H1 (cell line): ENCODE results near the gene CHCHD6. TPM values are rescaled to one million over a fixed set of nuclear protein-coding genes. Genes with fewer than 3 reads are reported as not detected.

ENCODE experiments used
- CTCF ChIA-PET: fragments of 300-600 bp; sonication (Branson Sonifier 250); formaldehyde crosslinking; loops from one replicate; lab custom pipeline; 2021; ENCODE audit not compliant: partially characterized antibody; lab: Charles Lee
- POLR2A ChIA-PET: fragments of 300-600 bp; sonication (Branson Sonifier 250); formaldehyde crosslinking; loops from one replicate; lab custom pipeline; 2021; ENCODE audit warnings: inconsistent platforms; ENCODE audit not compliant: partially characterized antibody; lab: Charles Lee
- DNase-seq, 2 experiments: peaks; one replicate each; pipeline versions ENCODE4 v3.0.0 to v3.0.0-alpha.2; 2010 to 2022; ENCODE audit warnings: low spot score in 2 of 2, low read depth in 1 of 2, mixed read lengths in 1 of 2
- FAIRE-seq: peaks from 2 replicates; lab custom pipeline; 2011; peaks lifted over from hg19 to GRCh38; lab: Jason Lieb, UNC
- H2AFZ ChIP-seq: 2 replicates; pipeline ENCODE4 v1.8.1; 2012; ENCODE audit warnings: low read length, inconsistent platforms
- H2AK5ac ChIP-seq: 2 replicates; pipeline ENCODE4 v1.6.1; 2013; ENCODE audit warnings: low read depth, low read length
- H2BK120ac ChIP-seq: replicated peaks from 2 replicates; pipeline ENCODE3; 2013; ENCODE audit warnings: low read depth, low read length, inconsistent platforms
- H2BK12ac ChIP-seq: 2 replicates; pipeline ENCODE4 v1.6.1; 2013; ENCODE audit warnings: low read depth, low read length
- H2BK15ac ChIP-seq: 2 replicates; pipeline ENCODE4 v1.6.1; 2013; ENCODE audit warnings: low read length
- H2BK20ac ChIP-seq: 2 replicates; pipeline ENCODE4 v1.6.1; 2013; ENCODE audit warnings: low read length
- H2BK5ac ChIP-seq: 2 replicates; pipeline ENCODE4 v1.6.1; 2013; ENCODE audit warnings: low read depth, low read length
- H3K14ac ChIP-seq: 2 replicates; pipeline ENCODE4 v1.6.1; 2013; ENCODE audit warnings: inconsistent platforms; ENCODE audit not compliant: insufficient read length
- H3K18ac ChIP-seq: 2 replicates; pipeline ENCODE4 v1.6.1; 2013; ENCODE audit warnings: low read length; ENCODE audit errors: extremely low read depth
- H3K23ac ChIP-seq: 2 replicates; pipeline ENCODE4 v1.6.1; 2013; ENCODE audit warnings: inconsistent platforms; ENCODE audit not compliant: insufficient read length
- H3K23me2 ChIP-seq: 2 replicates; pipeline ENCODE4 v1.6.1; 2013; ENCODE audit warnings: low read depth, low read length
- H3K27ac ChIP-seq: 2 replicates; pipeline ENCODE4 v1.6.1; 2011; ENCODE audit warnings: low read depth, low read length, inconsistent platforms
- H3K27me3 ChIP-seq, 4 experiments: replicated peaks in 1 of 4; 1 replicate in 1 of 4; 2 replicates in 3 of 4; pipeline versions ENCODE4 v1.6.1 to v1.8.1; 2011 to 2013; ENCODE audit warnings: low read length in 3 of 4, mild to moderate bottlenecking in 3 of 4, inconsistent platforms in 2 of 4, mixed read lengths in 2 of 4, moderate library complexity in 1 of 4; ENCODE audit not compliant: control insufficient read depth in 3 of 4, insufficient read depth in 3 of 4; ENCODE audit errors: extremely low read depth in 1 of 4
- H3K36me3 ChIP-seq, 4 experiments: 2 replicates each; pipeline versions ENCODE4 v1.6.1 to v1.8.1; 2011 to 2013; ENCODE audit warnings: mild to moderate bottlenecking in 4 of 4, low read length in 3 of 4, moderate library complexity in 2 of 4, control low read depth in 1 of 4, inconsistent platforms in 1 of 4; ENCODE audit not compliant: insufficient read depth in 4 of 4, control insufficient read depth in 2 of 4
- H3K4ac ChIP-seq: replicated peaks from 2 replicates; pipeline ENCODE3; 2013; ENCODE audit warnings: low read length, low read depth, mixed read lengths, inconsistent platforms; ENCODE audit not compliant: insufficient read length
- H3K4me1 ChIP-seq, 4 experiments: replicated peaks in 1 of 4; 1 replicate in 1 of 4; 2 replicates in 3 of 4; pipeline versions ENCODE4 v1.6.1 to v1.8.1; 2011 to 2013; ENCODE audit warnings: low read length in 3 of 4, inconsistent platforms in 2 of 4, mixed read lengths in 1 of 4; ENCODE audit not compliant: insufficient read depth in 4 of 4, control insufficient read depth in 3 of 4
- H3K4me2 ChIP-seq, 2 experiments: 2 replicates each; pipeline versions ENCODE4 v1.6.1 to v1.8.1; 2011 to 2013; ENCODE audit warnings: low read depth in 2 of 2, low read length in 2 of 2, control low read depth in 1 of 2, inconsistent platforms in 1 of 2, mild to moderate bottlenecking in 1 of 2; ENCODE audit not compliant: insufficient read depth in 1 of 2
- H3K4me3 ChIP-seq, 4 experiments: fragments of 200-600, 300-600 bp in 1 of 4; sonication (generic), shearing (Covaris generic), sonication (Bioruptor Twin) in 1 of 4; 2 replicates each; pipeline versions ENCODE4 v1.5.1 to v1.8.1; 2011 to 2016; ENCODE audit warnings: low read length in 4 of 4, low read depth in 3 of 4, control low read depth in 2 of 4, inconsistent platforms in 2 of 4, mild to moderate bottlenecking in 2 of 4, mixed read lengths in 1 of 4, moderate library complexity in 1 of 4; ENCODE audit not compliant: insufficient read depth in 2 of 4; ENCODE audit errors: extremely low read depth in 1 of 4
- H3K56ac ChIP-seq: replicated peaks from 2 replicates; pipeline ENCODE3; 2013; ENCODE audit warnings: low read depth, mild to moderate bottlenecking, mixed read lengths, low read length, inconsistent platforms; ENCODE audit not compliant: insufficient read length
- H3K79me1 ChIP-seq: 2 replicates; pipeline ENCODE4 v1.6.1; 2013; ENCODE audit warnings: low read depth, low read length, control low read depth
- H3K79me2 ChIP-seq, 2 experiments: 2 replicates each; pipeline versions ENCODE4 v1.6.1 to v1.8.1; 2012 to 2013; ENCODE audit warnings: low read length in 2 of 2, mild to moderate bottlenecking in 2 of 2, inconsistent platforms in 1 of 2; ENCODE audit not compliant: insufficient read depth in 2 of 2, control insufficient read depth in 1 of 2
- H3K9ac ChIP-seq, 4 experiments: replicated peaks in 1 of 4; 1 replicate in 1 of 4; 2 replicates in 3 of 4; pipeline versions ENCODE4 v1.6.1 to v1.8.1; 2011 to 2013; ENCODE audit warnings: low read depth in 3 of 4, low read length in 3 of 4, control low read depth in 2 of 4, mild to moderate bottlenecking in 2 of 4, moderate library complexity in 2 of 4, inconsistent platforms in 1 of 4; ENCODE audit errors: extremely low read depth in 1 of 4
- H3K9me3 ChIP-seq, 2 experiments: 2 replicates each; pipeline versions ENCODE4 v1.6.1 to v1.8.1; 2012 to 2013; ENCODE audit warnings: mild to moderate bottlenecking in 2 of 2, moderate library complexity in 2 of 2, control low read depth in 1 of 2, inconsistent platforms in 1 of 2, low read depth in 1 of 2, low read length in 1 of 2, mixed read lengths in 1 of 2; ENCODE audit not compliant: insufficient read depth in 2 of 2
- H4K20me1 ChIP-seq, 2 experiments: replicated peaks in 1 of 2; 2 replicates each; pipeline versions ENCODE3 to v1.8.1; 2011 to 2013; ENCODE audit warnings: inconsistent platforms in 2 of 2, low read length in 2 of 2, mild to moderate bottlenecking in 1 of 2; ENCODE audit not compliant: insufficient read depth in 2 of 2, control insufficient read depth in 1 of 2
- H4K5ac ChIP-seq: 2 replicates; pipeline ENCODE4 v1.6.1; 2013; ENCODE audit warnings: low read length, low read depth, mixed read lengths, inconsistent platforms; ENCODE audit not compliant: insufficient read length
- H4K8ac ChIP-seq: 2 replicates; pipeline ENCODE4 v1.8.0; 2013; ENCODE audit warnings: mild to moderate bottlenecking, moderate library complexity, low read length, inconsistent platforms; ENCODE audit not compliant: insufficient read depth; ENCODE audit errors: extremely low read depth
- H4K91ac ChIP-seq: replicated peaks from 2 replicates; pipeline ENCODE3; 2013; ENCODE audit warnings: low read length, mixed read lengths, inconsistent platforms; ENCODE audit not compliant: insufficient read length
- ASH2L ChIP-seq: fragments of 200-600, 300-600 bp; sonication (generic); IDR thresholded peaks from one replicate; pipeline ENCODE4 v1.7.1; 2017; ENCODE audit warnings: low read length
- ATF3 ChIP-seq: IDR thresholded peaks from 2 replicates; pipeline ENCODE4 v1.6.1; 2011; ENCODE audit warnings: low read depth, mild to moderate bottlenecking, low read length; ENCODE audit not compliant: insufficient read depth
- BRCA1 ChIP-seq: IDR thresholded peaks from 2 replicates; pipeline ENCODE4 v1.6.1; 2012; ENCODE audit warnings: low read depth, low read length, improper control_type of control experiment
- KDM4A ChIP-seq: IDR thresholded peaks from one replicate; pipeline ENCODE4 v1.7.1; 2012; ENCODE audit warnings: low read depth, mild to moderate bottlenecking, moderate library complexity, low read length, inconsistent platforms; ENCODE audit not compliant: severe bottlenecking
- POLR2A ChIP-seq, 2 experiments: IDR thresholded peaks; 1 replicate in 1 of 2; 2 replicates in 1 of 2; pipeline ENCODE4 v1.6.1; 2011; ENCODE audit warnings: low read depth in 2 of 2, low read length in 2 of 2, mild to moderate bottlenecking in 2 of 2; ENCODE audit errors: control extremely low read depth in 1 of 2
- RFX5 ChIP-seq: IDR thresholded peaks from 2 replicates; pipeline ENCODE4 v1.6.1; 2011; ENCODE audit warnings: low read depth, low read length, improper control_type of control experiment, borderline replicate concordance
- SP4 ChIP-seq: IDR thresholded peaks from 2 replicates; pipeline ENCODE4 v1.6.1; 2012; ENCODE audit warnings: low read length, inconsistent platforms
- TCF12 ChIP-seq: IDR thresholded peaks from 2 replicates; pipeline ENCODE4 v1.6.1; 2011; ENCODE audit warnings: low read depth, mild to moderate bottlenecking, low read length
- WGBS, 2 experiments: shearing (Covaris generic) in 1 of 2; methylation state at CpG; one replicate each; pipeline versions ENCODE4 v1.1.6 to v1.1.7; 2013 to 2015; ENCODE audit warnings: low lambda C conversion rate in 2 of 2, mixed read lengths in 2 of 2, inconsistent platforms in 1 of 2, low coverage in 1 of 2, missing lambda C conversion rate in 1 of 2; ENCODE audit not compliant: insufficient replicate concordance in 2 of 2, insufficient coverage in 1 of 2, insufficient read length in 1 of 2; ENCODE audit errors: extremely low coverage in 1 of 2, missing lambda C conversion rate in 1 of 2; 5-methylcytosine and 5-hydroxymethylcytosine counted together
- polyA plus RNA-seq, 7 experiments: library from polyadenylated mRNA; depleted of rRNA in 3 of 7; stranded (reverse) in 5 of 7; unstranded in 2 of 7; fragments of >200 nt in 5 of 7; fragments of 200-250 nt in 2 of 7; gene quantifications; 1 replicate in 5 of 7; 2 replicates in 1 of 7; 4 replicates in 1 of 7; pipeline versions ENCODE4 v1.2.1 to v1.2.3, GENCODE V29; 2011 to 2013; ENCODE audit warnings: missing spikeins in 2 of 7, mixed read lengths in 2 of 7
- total RNA-seq: library from RNA; stranded (reverse); fragmentation: NEBNext Ultra II Directional; extraction: Animal tissue kit (Norgen Biotek cat#: 25700); gene quantifications from 2 replicates; pipeline ENCODE4 v1.2.1, GENCODE V29; 2021

The CHCHD6 gene
- total and polyA plus RNA-seq, 2 of the 8 experiments (the other 6 are each of a cell fraction or from before 2014, with no cell fraction given) = 32.4 to 37.6 TPM

DNA sequence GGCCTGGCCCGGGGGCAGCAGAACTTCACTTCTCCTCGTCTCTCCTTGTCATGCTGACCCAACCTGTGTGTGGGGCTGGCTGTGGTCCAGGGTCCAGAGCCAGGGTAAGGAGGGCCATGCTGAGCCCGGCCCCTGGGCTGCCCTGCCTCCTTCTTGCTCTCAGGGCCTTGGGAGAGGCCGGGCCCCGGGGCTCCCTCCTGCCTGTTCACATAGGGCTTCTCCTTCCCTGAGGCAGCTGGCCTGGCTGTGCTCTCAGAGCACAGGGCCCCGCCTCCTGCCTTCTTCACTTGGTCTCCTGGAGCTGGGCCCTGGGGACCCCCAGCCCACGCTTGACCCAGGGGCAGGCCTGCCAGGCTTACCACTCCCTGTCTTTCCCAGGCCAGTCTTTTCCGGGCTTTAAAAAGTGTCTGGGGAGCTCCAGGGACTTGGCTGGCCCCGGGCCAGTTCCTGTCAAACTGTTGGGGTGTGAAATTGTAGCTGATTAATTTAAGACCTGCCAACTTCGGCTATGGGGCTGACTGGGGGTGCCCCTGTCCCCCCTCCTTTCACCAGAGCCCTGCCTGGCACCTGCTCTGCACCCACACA is 290.7 kb downstream of the CHCHD6 start:
- H3K23ac ChIP-seq = no peak overlapping the region
- no peak overlapping the region for H3K56ac ChIP-seq
- peaks cover 22 to 58% of the 10 kb centered on the region in 2 experiments for H4K20me1 ChIP-seq
- DNase-seq = no peak
- no peak overlapping the region for H3K4ac ChIP-seq
- H3K14ac ChIP-seq = no peak overlapping the region
- no peak overlapping the region for H2BK120ac ChIP-seq
- no peak overlapping the region for H2AFZ ChIP-seq
- peaks cover 39% of the 10 kb centered on the region for H3K79me1 ChIP-seq
- H3K9ac ChIP-seq = no peak overlapping the region
- no peak overlapping the region for H4K5ac ChIP-seq
- CTCF ChIA-PET = interaction anchor here (0.9 to 4.2 kb wide), 11 partner anchors 9 to 461 kb away, joined by 3 to 14 read pairs (median 5); partner anchors contain the start of gene PLXNA1
- no peaks in the 10 kb centered on the region for H3K9me3 ChIP-seq
- H2BK20ac ChIP-seq = no peak overlapping the region
- H4K91ac ChIP-seq = no peak overlapping the region
- H3K27ac ChIP-seq = no peak overlapping the region; the same call in 1 of the 2 replicates
- no peak for FAIRE-seq
- H2BK5ac ChIP-seq = no peak overlapping the region
- H3K27me3 ChIP-seq = no peaks in the 10 kb centered on the region
- no peak overlapping the region for H3K18ac ChIP-seq
- no peak overlapping the region; the same call in 1 of the 2 replicates for H4K8ac ChIP-seq
- no peak overlapping the region for H2BK15ac ChIP-seq
- no peak overlapping the region for H2BK12ac ChIP-seq
- POLR2A ChIA-PET = interaction anchor here (1.6 kb wide), 1 partner anchor 13 kb away, joined by 4 read pairs; no protein-coding TSS in a partner anchor
- peaks cover 0 to 10% (median 4%) of the 10 kb centered on the region in 4 experiments; a peak in 5 of 8 replicates for H3K36me3 ChIP-seq
- no peak overlapping the region for H3K4me3 ChIP-seq
- no peak overlapping the region for H3K4me2 ChIP-seq
- H3K79me2 ChIP-seq = peaks cover 0 to 61% of the 10 kb centered on the region in 2 experiments; a peak in 2 of 4 replicates
- peaks cover 0 to 4% (median 0%) of the 10 kb centered on the region in 4 experiments; a peak in 1 of 7 replicates for H3K4me1 ChIP-seq
- WGBS, 2 experiments = 87% methylated on average over 7 of the region's 10 CpGs; no CpG with 5 or more reads in 1 of the 2 experiments
- H3K23me2 ChIP-seq = no peaks in the 10 kb centered on the region
- TF ChIP-seq RFX5 = no peak
- TF ChIP-seq SP4 = no peak
- TF ChIP-seq KDM4A = no peak
- no peak for TF ChIP-seq ATF3
- TF ChIP-seq TCF12 = no peak
- no peak for TF ChIP-seq POLR2A (IDR thresholded peaks at IDR 0.05; ENCODE audit: control extremely low read depth in 1 of 2, low read depth in 2 of 2, low read length in 2 of 2)
- no peak for TF ChIP-seq ASH2L
- TF ChIP-seq BRCA1 = no peak
- TF ChIP-seq, all 59 proteins: peak for 0
- H2AK5ac ChIP-seq = no peak overlapping the region
